ENCODE results near the gene SUMO3. TPM values are rescaled to one million over a fixed set of nuclear protein-coding genes. Genes with fewer than 3 reads are reported as not detected.

Gene SUMO3
- total and polyA plus RNA-seq, 2 of the 8 experiments (the other 6 are each of a cell fraction or from before 2014, with no cell fraction given) = 96.8 to 101 TPM

DNA sequence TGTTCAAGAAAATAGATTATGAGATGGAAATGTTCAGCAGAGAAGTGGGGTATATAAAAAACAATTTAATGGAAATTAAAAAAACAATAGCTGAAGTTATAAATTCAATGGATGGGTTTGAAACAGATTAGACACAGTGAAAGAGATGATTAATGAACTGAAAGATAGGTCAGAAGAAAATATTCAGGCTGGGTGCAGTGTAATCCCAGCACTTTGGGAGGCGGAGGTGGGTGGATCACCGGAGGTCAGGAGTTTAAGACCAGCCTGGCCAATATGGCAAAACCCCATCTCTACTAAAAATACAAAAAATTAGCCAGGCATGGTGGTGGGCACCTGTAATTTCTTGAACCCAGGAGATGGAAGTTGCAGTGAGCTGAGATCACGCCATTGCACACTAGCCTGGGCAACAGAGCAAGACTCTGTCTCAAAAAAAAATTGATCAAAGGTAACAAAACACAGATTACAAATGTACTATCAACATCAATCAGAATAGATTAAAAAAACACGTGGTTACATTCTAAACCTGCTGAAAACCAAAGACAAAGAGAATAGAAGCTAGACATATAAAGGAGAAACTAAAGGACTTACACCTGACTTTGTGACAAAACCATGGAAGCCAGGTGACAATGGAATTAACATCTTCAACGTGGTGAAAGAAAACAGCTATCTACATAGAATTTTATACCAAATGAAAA lies 4.8 kb upstream of the SUMO3 start:
- no peak overlapping the region for H3K4me3 ChIP-seq (ENCODE audit: extremely low read depth in 1 of 4, insufficient read depth in 2 of 4, low read depth in 3 of 4, low read length in 4 of 4)
- 69% methylated on average over 5 of the region's 5 CpGs; no CpG with 5 or more reads in 1 of the 2 experiments for WGBS, 2 experiments (ENCODE audit: extremely low coverage in 1 of 2, insufficient coverage in 1 of 2, insufficient read length in 1 of 2, insufficient replicate concordance in 2 of 2, low coverage in 1 of 2, low lambda C conversion rate in 2 of 2, missing lambda C conversion rate in 1 of 2)
- no peak for TF ChIP-seq KDM4A (IDR thresholded peaks at IDR 0.05; ENCODE audit: low read depth, low read length, severe bottlenecking)
- TF ChIP-seq SP4 (IDR thresholded peaks at IDR 0.05; ENCODE audit: low read length) = no peak
- TF ChIP-seq CEBPB (IDR thresholded peaks at IDR 0.05; ENCODE audit: low read depth, low read length) = no peak
- TF ChIP-seq CTBP2 (IDR thresholded peaks at IDR 0.05; ENCODE audit: borderline replicate concordance, insufficient read depth, insufficient read length, low read length) = no peak
- no peak for TF ChIP-seq NRF1 (IDR thresholded peaks at IDR 0.05; ENCODE audit: low read depth, low read length)
- no peak for TF ChIP-seq BACH1 (IDR thresholded peaks at IDR 0.05; ENCODE audit: low read length)
- no peak for TF ChIP-seq EP300 (IDR thresholded peaks at IDR 0.05; ENCODE audit: borderline replicate concordance in 1 of 2, low read depth in 2 of 2, low read length in 2 of 2)
- no peak for TF ChIP-seq MAFK (IDR thresholded peaks at IDR 0.05; ENCODE audit: low read depth, low read length)
- TF ChIP-seq, protein P1, sequence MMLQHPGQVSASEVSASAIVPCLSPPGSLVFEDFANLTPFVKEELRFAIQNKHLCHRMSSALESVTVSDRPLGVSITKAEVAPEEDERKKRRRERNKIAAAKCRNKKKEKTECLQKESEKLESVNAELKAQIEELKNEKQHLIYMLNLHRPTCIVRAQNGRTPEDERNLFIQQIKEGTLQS (IDR thresholded peaks at IDR 0.05; ENCODE audit: insufficient read depth, low read depth, low read length) = no peak
- TF ChIP-seq ZNF274 (IDR thresholded peaks at IDR 0.05; ENCODE audit: borderline replicate concordance, extremely low read depth, low read length) = no peak
- no peak for TF ChIP-seq TEAD4 (IDR thresholded peaks at IDR 0.05; ENCODE audit: low read depth, low read length)
- no peak for TF ChIP-seq HDAC6 (IDR thresholded peaks at IDR 0.05; ENCODE audit: low read depth, low read length)

More for the DNA sequence above, 4.8 kb upstream of the SUMO3 start:
- Histone ChIP-seq H3K79me1 (ENCODE audit: low read depth, low read length) (no peaks in the 10 kb centered on the region), H2BK15ac (ENCODE audit: low read length) (no peak overlapping the region), H4K91ac (replicated peaks; ENCODE audit: insufficient read length, low read length) (no peak overlapping the region), H2BK120ac (replicated peaks; ENCODE audit: low read depth, low read length) (no peak overlapping the region), H4K5ac (ENCODE audit: insufficient read length, low read depth, low read length) (no peak overlapping the region), H3K14ac (ENCODE audit: insufficient read length) (no peak overlapping the region), H3K18ac (ENCODE audit: extremely low read depth, low read length) (no peak overlapping the region), H3K4me1 (replicated peaks in 1 of 4; ENCODE audit: control insufficient read depth in 3 of 4, insufficient read depth in 4 of 4, low read length in 3 of 4) (0 out of 7 replicates have a peak, but pooled peaks cover 0 to 3% (median 0%) of the 10 kb centered on the region in 4 experiments), H3K79me2 (ENCODE audit: control insufficient read depth in 1 of 2, insufficient read depth in 2 of 2, low read length in 2 of 2) (no peaks in the 10 kb centered on the region), H4K20me1 (replicated peaks in 1 of 2; ENCODE audit: control insufficient read depth in 1 of 2, insufficient read depth in 2 of 2, low read length in 2 of 2) (no peaks in the 10 kb centered on the region), H3K9me3 (ENCODE audit: insufficient read depth in 2 of 2, low read depth in 1 of 2, low read length in 1 of 2) (peaks cover 40 to 58% of the 10 kb centered on the region in 2 experiments), H2BK5ac (ENCODE audit: low read depth, low read length) (no peak overlapping the region), H3K4ac (replicated peaks; ENCODE audit: insufficient read length, low read depth, low read length) (no peak overlapping the region), H3K27me3 (replicated peaks in 1 of 4; ENCODE audit: control insufficient read depth in 3 of 4, extremely low read depth in 1 of 4, insufficient read depth in 3 of 4, low read length in 3 of 4) (peaks cover 0 to 10% (median 7%) of the 10 kb centered on the region in 4 experiments; a peak in 5 of 7 replicates), H3K9ac (replicated peaks in 1 of 4; ENCODE audit: extremely low read depth in 1 of 4, low read depth in 3 of 4, low read length in 3 of 4) (no peak overlapping the region), H3K23ac (ENCODE audit: insufficient read length) (no peak overlapping the region), H2AK5ac (ENCODE audit: low read depth, low read length) (no peak overlapping the region), H2BK20ac (ENCODE audit: low read length) (no peak overlapping the region), H3K23me2 (ENCODE audit: low read depth, low read length) (peaks cover 3% of the 10 kb centered on the region; the same call in 1 of the 2 replicates), H4K8ac (ENCODE audit: extremely low read depth, insufficient read depth, low read length) (no peak overlapping the region), H3K36me3 (ENCODE audit: control insufficient read depth in 2 of 4, insufficient read depth in 4 of 4, low read length in 3 of 4) (no peaks in the 10 kb centered on the region), H3K27ac (ENCODE audit: low read depth, low read length) (no peak overlapping the region), H2AFZ (ENCODE audit: low read length) (no peak overlapping the region), H3K4me2 (ENCODE audit: insufficient read depth in 1 of 2, low read depth in 2 of 2, low read length in 2 of 2) (no peak overlapping the region), H3K56ac (replicated peaks; ENCODE audit: insufficient read length, low read depth, low read length) (no peak overlapping the region), H2BK12ac (ENCODE audit: low read depth, low read length) (no peak overlapping the region)
- CTCF ChIA-PET (ENCODE audit: partially characterized antibody) = interaction anchor here (0.6 to 1.0 kb wide), 2 partner anchors 70 to 136 kb away, joined by 3 read pairs; no protein-coding TSS in a partner anchor
- POLR2A ChIA-PET (ENCODE audit: partially characterized antibody) = interaction anchor here (1.2 kb wide), 1 partner anchor 50 kb away, joined by 3 read pairs; no protein-coding TSS in a partner anchor
- FAIRE-seq (no peak), DNase-seq (ENCODE audit: low read depth in 1 of 2, low spot score in 2 of 2) (no peak)
